BLaER1 treated with 17β-estradiol and CSF1 and Interleukin-3, amounts not matched to agents 10 nM and 100 nM (cell line): ENCODE measurements around the gene FBL.
A peak's percentile ranks its signal among the peaks of the same experiment; 100 is the strongest.

ENCODE experiments used
- H3K27ac ChIP-seq, 11 experiments: shearing (Covaris generic); formaldehyde crosslinking; 2 replicates each; pipeline ENCODE4 v1.8.1; 2022
- H3K27me3 ChIP-seq, 11 experiments: shearing (Covaris generic); formaldehyde crosslinking; 2 replicates each; pipeline ENCODE4 v1.8.1; 2022
- H3K36me3 ChIP-seq, 11 experiments: shearing (Covaris generic); formaldehyde crosslinking; 2 replicates each; pipeline ENCODE4 v1.8.1; 2022
- H3K4me1 ChIP-seq, 10 experiments: shearing (Covaris generic); formaldehyde crosslinking; 2 replicates each; pipeline ENCODE4 v1.8.1; 2022
- H3K4me2 ChIP-seq, 11 experiments: shearing (Covaris generic); formaldehyde crosslinking; 2 replicates each; pipeline ENCODE4 v1.8.1; 2022
- H3K4me3 ChIP-seq, 10 experiments: shearing (Covaris generic); formaldehyde crosslinking; 2 replicates each; pipeline ENCODE4 v1.8.1; 2022
- H3K9ac ChIP-seq, 11 experiments: shearing (Covaris generic); formaldehyde crosslinking; 2 replicates each; pipeline ENCODE4 v1.8.1; 2022
- H3K9me3 ChIP-seq, 11 experiments: shearing (Covaris generic); formaldehyde crosslinking; replicated peaks in 1 of 11; 2 replicates each; pipeline ENCODE4 v1.8.1; 2022
- H4K20me1 ChIP-seq, 11 experiments: shearing (Covaris generic); formaldehyde crosslinking; 2 replicates each; pipeline ENCODE4 v1.8.1; 2022
- Cebpa-rat ChIP-seq, 11 experiments: shearing (Covaris generic); IDR thresholded peaks; 2 replicates each; pipeline ENCODE4 v1.8.1; 2022

Gene FBL

DNA sequence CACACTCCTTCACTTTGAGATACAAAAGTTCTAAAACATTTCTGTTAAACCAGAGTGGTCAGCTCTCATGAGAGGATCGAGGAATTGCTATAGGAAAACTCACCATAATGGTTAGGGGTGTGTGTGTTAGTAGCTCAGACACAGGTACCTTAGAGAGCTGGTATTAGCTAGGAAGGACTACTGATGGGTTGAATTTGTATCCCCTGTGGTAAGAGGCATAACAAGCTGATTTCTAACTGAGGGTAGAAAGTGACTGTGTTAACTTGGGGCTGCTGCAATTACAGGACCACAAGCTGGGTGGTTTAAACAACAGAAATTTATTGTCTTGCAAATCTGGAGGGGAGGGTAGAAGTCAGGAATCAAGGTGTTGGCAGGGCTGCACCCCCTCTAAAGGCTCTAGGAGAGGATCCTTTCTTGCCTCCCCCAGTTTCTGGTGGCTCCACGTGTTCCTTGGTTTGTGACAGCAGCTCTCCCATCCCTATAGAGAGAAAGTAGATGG lies 50.1 kb downstream of the FBL start:
- H3K9ac ChIP-seq = no peak overlapping the region
- H3K27me3 ChIP-seq = no peaks in the 10 kb centered on the region
- no peaks in the 10 kb centered on the region for H3K9me3 ChIP-seq
- no peak overlapping the region for H3K4me3 ChIP-seq
- peaks cover 4 to 9% (median 7%) of the 10 kb centered on the region in 10 experiments; a peak in 16 of 20 replicates for H3K4me1 ChIP-seq
- H3K27ac ChIP-seq = no peak overlapping the region
- no peaks in the 10 kb centered on the region for H3K36me3 ChIP-seq
- no peak overlapping the region for H3K4me2 ChIP-seq
- no peaks in the 10 kb centered on the region for H4K20me1 ChIP-seq
- TF ChIP-seq Cebpa-rat (IDR thresholded peaks at IDR 0.05) = no peak

GRCh38 chr19:39795001-39795400 lies 51.2 kb downstream of the FBL start:
- Histone ChIP-seq H3K9ac (no peak overlapping the region), H4K20me1 (no peaks in the 10 kb centered on the region), H3K4me2 (peak overlapping the region in 7 of 11 experiments; percentile 6 to 47 (median 20); a peak in 8 of 22 replicates), H3K4me1 (peaks cover 4 to 9% (median 7%) of the 10 kb centered on the region in 10 experiments; a peak in 16 of 20 replicates), H3K27me3 (no peaks in the 10 kb centered on the region), H3K4me3 (no peak overlapping the region), H3K9me3 (no peaks in the 10 kb centered on the region), H3K36me3 (no peaks in the 10 kb centered on the region), H3K27ac (no peak overlapping the region)
- TF ChIP-seq Cebpa-rat (IDR thresholded peaks at IDR 0.05) = no peak

DNA sequence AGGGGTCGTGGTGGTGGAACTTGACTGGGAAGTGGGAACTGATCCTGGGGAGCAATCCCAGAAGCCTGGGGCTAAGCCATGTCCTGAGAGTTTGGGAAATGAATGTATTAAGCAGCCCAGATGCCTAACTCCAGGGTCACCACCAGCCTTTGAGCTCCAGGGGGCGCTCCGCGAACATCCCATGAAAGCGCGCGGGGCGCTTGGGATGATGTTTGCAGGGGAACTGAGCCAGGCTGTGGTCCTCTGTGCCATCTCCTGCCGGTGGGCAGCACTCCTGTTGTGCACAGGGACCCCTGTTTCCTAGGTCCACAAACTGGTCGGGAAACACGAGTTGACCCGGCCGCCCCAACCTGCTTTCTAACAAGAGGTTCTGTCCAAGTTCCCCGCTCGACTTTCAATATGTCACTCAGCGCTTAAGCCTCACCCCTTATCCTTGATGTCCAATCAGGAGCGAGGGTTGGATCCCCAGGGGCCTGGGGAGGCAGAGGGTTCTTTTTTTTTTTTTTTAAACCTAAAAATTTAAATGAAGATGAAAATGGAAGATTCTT lies 53.1 kb downstream of the FBL start:
- Histone ChIP-seq H3K36me3 (no peaks in the 10 kb centered on the region), H3K27me3 (no peaks in the 10 kb centered on the region), H3K9ac (peak overlapping the region in 7 of 11 experiments; percentile 6 to 51 (median 46); a peak in 5 of 22 replicates), H4K20me1 (no peaks in the 10 kb centered on the region), H3K4me3 (peak overlapping the region; percentile 47 to 72 (median 59)), H3K9me3 (peaks cover 11 to 16% (median 12%) of the 10 kb centered on the region in 11 experiments), H3K4me1 (peaks cover 4 to 9% (median 7%) of the 10 kb centered on the region in 10 experiments; a peak in 16 of 20 replicates), H3K4me2 (peak overlapping the region; percentile 42 to 81 (median 63); a peak in 21 of 22 replicates), H3K27ac (no peak overlapping the region)
- TF ChIP-seq Cebpa-rat (IDR thresholded peaks at IDR 0.05) = no peak

GRCh38 chr19:39788244-39788643 lies 57.9 kb downstream of the FBL start:
- no peaks in the 10 kb centered on the region for H4K20me1 ChIP-seq
- no peak overlapping the region for H3K27ac ChIP-seq
- TF ChIP-seq Cebpa-rat (IDR thresholded peaks at IDR 0.05) = no peak

More at GRCh38 chr19:39788244-39788643, 57.9 kb downstream of the FBL start:
- H3K36me3 ChIP-seq = no peaks in the 10 kb centered on the region
- no peak overlapping the region for H3K9ac ChIP-seq
- no peaks in the 10 kb centered on the region for H3K27me3 ChIP-seq
- H3K4me2 ChIP-seq = no peak overlapping the region
- peaks cover 22 to 29% (median 26%) of the 10 kb centered on the region in 11 experiments for H3K9me3 ChIP-seq
- no peak overlapping the region for H3K4me3 ChIP-seq
- no peaks in the 10 kb centered on the region for H3K4me1 ChIP-seq
